Measurements from ENCODE around the gene CALHM3.
"Not testable (repeated sequence)": the region's sequence is repeated elsewhere in the genome, so short reads cannot be mapped to it uniquely, and the experiment has no call there.

Gene CALHM3

DNA sequence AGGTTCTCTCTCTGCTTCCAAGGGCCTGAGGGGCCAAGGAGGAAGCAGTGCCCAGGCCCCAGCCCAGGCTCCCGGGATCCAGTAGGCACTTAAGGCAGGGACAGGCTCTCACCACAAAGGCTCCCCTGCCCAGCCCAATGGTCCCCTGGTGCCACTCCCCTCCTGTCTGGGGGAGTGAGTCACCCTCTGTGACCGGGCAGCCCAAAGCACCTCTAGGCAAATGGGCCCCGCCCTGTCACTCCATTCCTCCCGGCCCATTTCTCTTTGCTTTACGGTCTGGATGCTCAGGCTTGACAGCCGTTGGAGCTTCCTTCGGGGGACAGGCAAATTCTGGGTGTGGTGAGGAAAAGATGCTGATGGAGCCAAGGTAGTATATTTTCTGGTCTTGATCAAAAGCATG is at the start of gene CALHM3:
Gene CALHM3, minus strand, starts transcription at position 106 of the 400 bp plus-strand sequence. CDS start 208 bp downstream, outside the sequence.
- DNase-seq (ENCODE audit: extremely low read depth in 1 of 2, low read depth in 1 of 2): no peak

DNA sequence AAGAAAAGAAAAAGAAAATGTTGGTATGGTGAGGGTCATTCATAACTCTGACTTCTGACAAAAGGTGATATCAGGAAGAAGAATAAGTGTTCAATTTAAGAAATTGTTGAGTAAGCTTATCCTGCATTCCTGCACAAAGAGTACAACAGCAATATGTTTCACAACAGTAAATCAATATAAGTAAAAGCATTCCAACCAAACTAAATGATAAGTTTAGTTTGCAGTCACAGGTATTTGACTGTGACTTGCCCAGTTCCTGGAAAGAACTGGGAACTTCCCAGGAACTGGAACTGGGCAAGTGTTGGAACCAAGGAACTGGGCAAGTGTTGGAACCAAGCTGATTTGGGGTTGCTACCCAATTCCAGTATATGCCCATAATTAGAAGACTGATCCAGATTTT is 49.5 kb upstream of the CALHM3 start:
- no peak for DNase-seq (ENCODE audit: extremely low read depth in 1 of 2, low read depth in 1 of 2)

- not testable (repeated sequence) for DNase-seq (ENCODE audit: extremely low read depth in 1 of 2, low read depth in 1 of 2)
These were observed 48.4 kb upstream of the CALHM3 start for GRCh38 chr10:103527476-103527875.

GRCh38 chr10:103525901-103526300 is 46.9 kb upstream of the CALHM3 start:
- DNase-seq (ENCODE audit: extremely low read depth in 1 of 2, low read depth in 1 of 2): no peak

GRCh38 chr10:103523683-103524082 is 44.6 kb upstream of the CALHM3 start:
- no peak for DNase-seq (ENCODE audit: extremely low read depth in 1 of 2, low read depth in 1 of 2)

GRCh38 chr10:103522006-103522405 is 43.0 kb upstream of the CALHM3 start:
- DNase-seq (ENCODE audit: extremely low read depth in 1 of 2, low read depth in 1 of 2): not testable (repeated sequence)

DNA sequence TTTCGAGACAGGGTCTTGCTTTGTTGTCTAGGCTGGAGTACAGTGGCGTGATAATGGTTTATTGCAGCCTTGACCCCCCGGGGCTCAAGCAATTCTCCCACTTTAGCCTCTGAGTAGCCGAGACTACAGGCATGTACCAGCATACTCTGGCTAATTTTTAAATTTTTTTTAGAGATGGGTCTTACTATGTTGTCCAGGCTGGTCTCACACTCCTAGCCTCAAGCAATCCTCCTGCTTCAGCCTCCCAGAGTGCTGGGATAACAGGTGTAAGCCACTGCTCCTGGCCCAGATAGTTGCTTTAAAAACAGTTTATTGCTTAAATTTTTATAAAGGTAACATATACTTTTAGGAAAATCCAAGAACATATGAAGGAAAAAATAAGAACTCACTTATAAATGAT is 40.8 kb upstream of the CALHM3 start:
- no peak for DNase-seq (ENCODE audit: extremely low read depth in 1 of 2, low read depth in 1 of 2)

- no peak for DNase-seq (ENCODE audit: extremely low read depth in 1 of 2, low read depth in 1 of 2)
These were observed 38.4 kb upstream of the CALHM3 start for GRCh38 chr10:103517234-103518085.

DNA sequence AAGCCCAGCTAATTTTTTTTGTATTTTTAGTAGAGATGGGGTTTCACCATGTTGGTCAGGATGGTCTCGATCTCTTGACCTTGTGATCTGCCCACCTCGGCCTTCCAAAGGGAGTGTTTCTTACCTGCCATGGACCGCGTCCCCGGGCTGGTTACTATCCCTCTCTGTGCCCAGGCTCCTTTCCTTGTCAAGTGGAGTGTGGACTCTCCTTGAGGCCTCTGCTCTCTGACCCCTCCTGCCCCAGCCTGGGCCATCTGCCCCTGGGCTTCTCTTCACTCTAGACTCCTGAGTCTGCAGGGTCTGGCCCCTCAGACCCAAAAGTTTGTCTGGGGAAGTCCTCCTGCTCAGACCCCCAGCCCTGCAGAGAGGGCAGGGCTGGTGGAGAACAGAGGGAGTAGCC is 35.2 kb upstream of the CALHM3 start:
- DNase-seq (ENCODE audit: extremely low read depth in 1 of 2, low read depth in 1 of 2): no peak

DNA sequence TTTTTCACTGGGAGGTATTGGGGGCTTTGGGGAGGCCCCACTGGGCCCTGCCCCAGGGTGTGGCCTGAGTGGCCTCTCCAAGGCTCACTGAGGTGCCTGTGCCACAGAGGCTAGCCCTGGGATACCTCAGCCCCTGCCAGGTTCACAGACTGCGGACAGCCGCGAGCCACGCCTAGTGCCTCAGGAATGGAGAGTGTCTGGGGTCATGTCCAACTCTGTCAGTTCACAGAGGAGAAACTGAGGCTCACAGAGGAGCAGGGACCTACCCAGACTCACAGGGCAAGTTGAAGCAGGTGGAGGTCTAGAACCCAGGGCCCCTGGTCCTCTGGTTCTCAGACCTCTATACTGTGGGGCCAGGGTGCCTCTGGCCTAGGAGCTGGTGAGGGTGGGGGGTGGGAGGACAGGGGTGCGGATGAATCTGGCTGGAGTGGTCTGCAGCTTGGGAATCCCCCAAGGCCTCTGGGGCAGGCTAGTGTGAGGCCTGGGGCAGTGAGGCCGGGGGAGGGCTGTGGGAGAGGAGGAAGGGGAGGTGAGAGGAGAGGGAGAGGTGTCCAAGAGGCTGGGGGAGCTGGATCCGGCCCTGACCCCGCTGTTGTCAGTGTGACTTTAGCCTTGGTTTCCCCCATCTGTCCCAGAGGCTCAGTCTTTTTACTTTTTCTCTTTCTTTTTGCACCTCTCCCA is 34.5 kb upstream of the CALHM3 start:
- DNase-seq (ENCODE audit: extremely low read depth in 1 of 2, low read depth in 1 of 2): no peak

GRCh38 chr10:103512591-103513379 is 33.7 kb upstream of the CALHM3 start:
- no peak for DNase-seq (ENCODE audit: extremely low read depth in 1 of 2, low read depth in 1 of 2)

DNA sequence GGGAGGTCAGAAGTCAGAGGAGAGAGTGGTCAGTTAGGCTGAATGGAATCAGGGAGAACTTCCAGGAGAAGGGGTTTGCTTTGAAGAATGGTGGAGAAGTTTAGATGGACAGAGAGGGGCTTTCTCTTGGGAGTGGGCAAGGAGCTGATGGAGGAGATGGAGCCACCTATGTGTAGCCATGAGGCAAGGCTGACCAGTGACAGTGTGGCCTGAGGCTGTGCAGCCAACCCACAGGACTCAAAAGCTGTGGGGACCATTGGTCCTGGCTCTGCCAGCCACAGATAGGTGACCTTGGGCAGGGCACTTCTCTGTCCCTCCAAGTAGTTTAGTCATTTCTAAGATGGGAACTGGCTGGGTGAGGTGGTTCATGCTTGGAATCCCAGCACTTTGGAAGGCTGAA is 33.1 kb upstream of the CALHM3 start:
- no peak for DNase-seq (ENCODE audit: extremely low read depth in 1 of 2, low read depth in 1 of 2)

DNA sequence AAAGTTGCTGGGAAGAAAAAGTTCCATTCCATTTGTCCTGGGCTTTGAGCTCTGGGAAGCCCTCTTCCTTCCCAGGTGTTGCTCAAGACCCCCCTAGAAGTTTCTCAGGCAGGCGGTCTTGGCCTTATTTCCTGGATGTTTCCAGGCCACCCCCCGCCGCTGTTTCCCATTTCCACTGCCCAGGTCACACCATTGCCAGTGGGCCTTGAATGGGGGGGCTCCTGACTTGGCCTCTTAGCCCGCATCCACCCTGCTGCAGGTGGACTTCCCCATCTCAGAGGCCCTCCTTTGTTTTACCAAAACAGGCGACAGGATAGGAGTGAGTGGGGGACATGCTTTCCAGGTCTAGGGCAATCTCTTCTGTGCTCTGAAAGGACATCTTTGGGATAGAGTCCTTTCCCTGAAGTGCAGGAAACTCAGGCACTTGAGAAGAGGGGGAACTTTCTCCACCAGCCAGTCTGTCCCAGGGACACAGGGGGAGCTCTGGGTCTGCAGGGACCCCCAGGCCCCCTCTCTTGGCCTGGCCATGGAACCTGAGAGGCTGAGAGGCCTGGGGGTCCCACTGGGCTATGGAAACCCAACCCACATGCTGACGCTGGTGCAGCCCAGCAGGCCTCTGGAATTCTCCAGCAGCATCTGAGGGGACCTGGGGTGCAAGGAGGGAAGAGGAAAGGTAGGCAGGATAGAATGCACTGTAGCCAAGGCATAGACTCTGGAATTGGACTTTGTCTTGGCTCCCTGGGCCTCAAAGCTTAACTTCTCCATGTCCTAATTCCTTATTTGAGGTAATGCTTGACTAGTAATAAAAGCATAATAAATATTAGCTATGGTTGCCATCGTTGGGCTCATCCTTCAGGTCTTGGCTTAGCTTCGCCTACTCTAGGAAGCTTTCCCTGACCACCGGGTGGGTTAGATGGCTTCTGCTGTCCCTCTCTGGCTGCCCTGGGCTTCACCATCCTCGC is 32.0 kb upstream of the CALHM3 start:
- DNase-seq (ENCODE audit: extremely low read depth in 1 of 2, low read depth in 1 of 2): no peak

- no peak for DNase-seq (ENCODE audit: extremely low read depth in 1 of 2, low read depth in 1 of 2)
These were observed 31.1 kb upstream of the CALHM3 start for GRCh38 chr10:103510046-103510685.

GRCh38 chr10:103507235-103508191 is 28.5 kb upstream of the CALHM3 start:
- no peak for DNase-seq (ENCODE audit: extremely low read depth in 1 of 2, low read depth in 1 of 2)

GRCh38 chr10:103506061-103506460 is 27.0 kb upstream of the CALHM3 start:
- no peak for DNase-seq (ENCODE audit: extremely low read depth in 1 of 2, low read depth in 1 of 2)

DNA sequence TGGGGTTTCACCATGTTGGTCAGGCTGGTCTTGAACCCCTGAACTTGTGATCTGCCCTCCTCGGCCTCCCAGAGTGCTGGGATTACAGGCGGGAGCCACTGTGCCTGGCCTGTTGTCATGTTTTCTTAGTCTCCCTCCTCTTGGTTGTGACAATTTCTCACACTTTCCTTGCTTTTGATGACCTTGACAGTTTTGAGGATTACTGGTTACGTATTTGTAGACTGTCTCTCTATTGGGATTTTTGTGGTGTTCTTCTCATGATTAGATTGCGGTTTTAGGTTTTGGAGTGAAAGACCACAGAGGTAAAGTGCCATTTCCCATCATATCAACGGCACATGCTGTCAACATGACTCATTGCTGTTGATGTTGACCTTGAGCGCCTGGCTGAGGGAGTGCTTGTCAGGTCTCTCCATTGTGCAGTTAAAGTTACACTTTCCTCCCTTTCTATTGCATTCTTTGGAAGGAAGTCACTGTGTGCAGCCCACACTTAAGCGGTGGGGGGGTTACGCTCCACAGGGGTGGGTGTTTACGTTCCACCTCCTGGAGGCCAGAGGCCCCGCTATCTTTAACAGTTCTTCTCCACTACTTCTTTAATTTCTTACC is 25.2 kb upstream of the CALHM3 start:
- no peak for DNase-seq (ENCODE audit: extremely low read depth in 1 of 2, low read depth in 1 of 2)

DNA sequence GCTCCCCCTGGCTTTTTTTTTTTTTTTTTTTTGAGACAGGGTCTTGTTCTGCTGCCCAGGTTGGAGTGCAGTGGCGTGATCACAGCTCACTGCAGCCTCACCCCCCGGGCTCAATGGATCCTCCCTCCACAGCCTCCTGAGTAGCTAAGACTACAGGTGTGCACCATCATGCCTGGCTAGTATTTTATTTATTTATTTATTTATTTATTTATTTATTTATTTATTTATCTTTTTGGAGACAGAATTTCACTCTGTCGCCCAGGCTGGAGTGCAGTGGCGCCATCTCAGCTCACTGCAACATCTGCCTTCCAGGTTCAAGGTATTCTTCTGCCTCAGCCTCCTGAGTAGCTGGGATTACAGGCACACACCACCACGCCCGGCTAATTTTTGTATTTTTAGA is 24.7 kb upstream of the CALHM3 start:
- DNase-seq (ENCODE audit: extremely low read depth in 1 of 2, low read depth in 1 of 2): not testable (repeated sequence)
